GM18909 (cell line): ENCODE measurements around the gene BLOC1S4.
"Not testable (repeated sequence)": the region's sequence is repeated elsewhere in the genome, so short reads cannot be mapped to it uniquely, and the experiment has no call there.

Experiments used
- ATAC-seq: cut with Tn5 transposase; IDR thresholded peaks from one replicate; pipeline ENCODE4 v1.9.1; 2021; ENCODE audit warnings: mild to moderate bottlenecking; ENCODE audit not compliant: unreplicated experiment, poor library complexity

The BLOC1S4 gene

GRCh38 chr4:6756345-6756744 is 40.4 kb downstream of the BLOC1S4 start:
- ATAC-seq, result not testable (repeated sequence)

- no peak for ATAC-seq
Observed at GRCh38 chr4:6758728-6759127, 42.8 kb downstream of the BLOC1S4 start.

- ATAC-seq, result no peak
Observed at GRCh38 chr4:6760865-6761264, 44.9 kb downstream of the BLOC1S4 start.

- ATAC-seq, result no peak
Observed at GRCh38 chr4:6761649-6762615, 46.0 kb downstream of the BLOC1S4 start.

- no peak for ATAC-seq
Observed at GRCh38 chr4:6763330-6763851, 47.4 kb downstream of the BLOC1S4 start.

- no peak for ATAC-seq
Observed at GRCh38 chr4:6764976-6765620, 49.1 kb downstream of the BLOC1S4 start.

GRCh38 chr4:6765703-6766102 is 49.7 kb downstream of the BLOC1S4 start:
- no peak for ATAC-seq
